Measurements from ENCODE around the gene HELT. TPM values are rescaled to one million over a fixed set of nuclear protein-coding genes. Genes with fewer than 3 reads are reported as not detected.
"Not testable (repeated sequence)": the region's sequence is repeated elsewhere in the genome, so short reads cannot be mapped to it uniquely, and the experiment has no call there.

Gene HELT
- total and polyA plus RNA-seq, 2 of the 4 experiments (the other 2 are of a cell fraction) = not detected

- TF ChIP-seq ELK1 (IDR thresholded peaks at IDR 0.05; ENCODE audit: borderline replicate concordance, low read depth, low read length) = no peak
- TF ChIP-seq MXI1 (IDR thresholded peaks at IDR 0.05; ENCODE audit: borderline replicate concordance, low read depth, low read length) = no peak
- TF ChIP-seq MAZ (IDR thresholded peaks at IDR 0.05; ENCODE audit: borderline replicate concordance, low read depth, low read length) = no peak
- no peak for TF ChIP-seq MAFK (IDR thresholded peaks at IDR 0.05; ENCODE audit: low read depth, low read length)
Measured at GRCh38 chr4:185040523-185040922, 22.2 kb downstream of the HELT start (continued).

- H3K27me3 ChIP-seq (ENCODE audit: control insufficient read depth, insufficient read depth, low read length); H2AK9ac ChIP-seq (replicated peaks; ENCODE audit: low read depth, low read length, poor library complexity); in situ Hi-C loops (cut with MboI; ENCODE audit: low sequenced_read_pairs); H3K9ac ChIP-seq (ENCODE audit: low read depth, low read length); H3K9me3 ChIP-seq (ENCODE audit: control insufficient read depth, insufficient read depth, low read length); H3K56ac ChIP-seq (ENCODE audit: extremely low read depth, insufficient read depth, low read length); H4K91ac ChIP-seq (ENCODE audit: insufficient read depth, low read depth, low read length); H3K4me1 ChIP-seq (ENCODE audit: control insufficient read depth, insufficient read depth, low read length); H2BK15ac ChIP-seq (ENCODE audit: low read depth, low read length); H2BK5ac ChIP-seq (ENCODE audit: low read depth, low read length, poor library complexity, severe bottlenecking); H3K79me1 ChIP-seq (ENCODE audit: low read depth in 1 of 2, low read length in 2 of 2); H3K27ac ChIP-seq (ENCODE audit: insufficient read depth, low read length); H3K23ac ChIP-seq (ENCODE audit: low read depth, low read length); H3K18ac ChIP-seq (ENCODE audit: low read depth, low read length); DNase-seq; H3K9me1 ChIP-seq (ENCODE audit: insufficient read depth, low read length); H2BK20ac ChIP-seq (ENCODE audit: low read depth, low read length); dilution Hi-C loops (cut with HindIII; ENCODE audit: low sequenced_read_pairs, unreplicated experiment); H3K4me3 ChIP-seq (ENCODE audit: insufficient read depth, low read depth, low read length); H4K8ac ChIP-seq (ENCODE audit: low read depth in 2 of 2, low read length in 2 of 2); intact Hi-C loops (cut with micrococcal nuclease); H2BK120ac ChIP-seq (ENCODE audit: low read depth, low read length); H3K14ac ChIP-seq (replicated peaks; ENCODE audit: low read depth, low read length); H4K20me1 ChIP-seq (ENCODE audit: insufficient read depth, low read length); H2AK5ac ChIP-seq (ENCODE audit: low read depth, low read length); H3K4me2 ChIP-seq (ENCODE audit: low read depth, low read length); H4K5ac ChIP-seq (ENCODE audit: low read depth, low read length); CTCF ChIA-PET; H3K36me3 ChIP-seq (ENCODE audit: control insufficient read depth, insufficient read depth, low read length); ATAC-seq (ENCODE audit: low read depth); H3K4ac ChIP-seq (ENCODE audit: low read depth, low read length); H2AFZ ChIP-seq (replicated peaks; ENCODE audit: low read length, poor library complexity); BruUV-seq (replicated peaks); POLR2A ChIA-PET (ENCODE audit: unreplicated experiment): not testable (repeated sequence)
- no CpG with 5 or more reads among the region's 6 CpGs for WGBS, 2 experiments (ENCODE audit: extremely low coverage in 2 of 2, insufficient read length in 1 of 2)
Measured at GRCh38 chr4:185050286-185050685, 32.0 kb downstream of the HELT start.

- H4K8ac ChIP-seq (ENCODE audit: low read depth in 2 of 2, low read length in 2 of 2); H3K36me3 ChIP-seq (ENCODE audit: control insufficient read depth, insufficient read depth, low read length); BruUV-seq (replicated peaks); H3K4me2 ChIP-seq (ENCODE audit: low read depth, low read length); POLR2A ChIA-PET (ENCODE audit: unreplicated experiment); H3K4ac ChIP-seq (ENCODE audit: low read depth, low read length); H2BK120ac ChIP-seq (ENCODE audit: low read depth, low read length); DNase-seq; H3K23ac ChIP-seq (ENCODE audit: low read depth, low read length); intact Hi-C loops (cut with micrococcal nuclease); H4K91ac ChIP-seq (ENCODE audit: insufficient read depth, low read depth, low read length); H4K5ac ChIP-seq (ENCODE audit: low read depth, low read length); H3K4me3 ChIP-seq (ENCODE audit: insufficient read depth, low read depth, low read length); H2AK9ac ChIP-seq (replicated peaks; ENCODE audit: low read depth, low read length, poor library complexity); H3K9ac ChIP-seq (ENCODE audit: low read depth, low read length); H2BK15ac ChIP-seq (ENCODE audit: low read depth, low read length); H3K27ac ChIP-seq (ENCODE audit: insufficient read depth, low read length); in situ Hi-C loops (cut with MboI; ENCODE audit: low sequenced_read_pairs); CTCF ChIA-PET; H2AK5ac ChIP-seq (ENCODE audit: low read depth, low read length); H4K20me1 ChIP-seq (ENCODE audit: insufficient read depth, low read length); H3K56ac ChIP-seq (ENCODE audit: extremely low read depth, insufficient read depth, low read length); H3K79me1 ChIP-seq (ENCODE audit: low read depth in 1 of 2, low read length in 2 of 2); H2BK5ac ChIP-seq (ENCODE audit: low read depth, low read length, poor library complexity, severe bottlenecking); ATAC-seq (ENCODE audit: low read depth); H3K9me3 ChIP-seq (ENCODE audit: control insufficient read depth, insufficient read depth, low read length); H3K27me3 ChIP-seq (ENCODE audit: control insufficient read depth, insufficient read depth, low read length); H2AFZ ChIP-seq (replicated peaks; ENCODE audit: low read length, poor library complexity); dilution Hi-C loops (cut with HindIII; ENCODE audit: low sequenced_read_pairs, unreplicated experiment); H3K14ac ChIP-seq (replicated peaks; ENCODE audit: low read depth, low read length); H3K9me1 ChIP-seq (ENCODE audit: insufficient read depth, low read length); H3K4me1 ChIP-seq (ENCODE audit: control insufficient read depth, insufficient read depth, low read length); H3K18ac ChIP-seq (ENCODE audit: low read depth, low read length); H2BK20ac ChIP-seq (ENCODE audit: low read depth, low read length): not testable (repeated sequence)
- WGBS, 2 experiments (ENCODE audit: extremely low coverage in 2 of 2, insufficient read length in 1 of 2) = no CpG with 5 or more reads among the region's 5 CpGs
Measured at GRCh38 chr4:185051283-185051682, 33.0 kb downstream of the HELT start.
